HCT116 (cell line): Measurements from ENCODE around the gene RNF10. TPM values are rescaled to one million over a fixed set of nuclear protein-coding genes. Genes with fewer than 3 reads are reported as not detected.

Experiments
- ATAC-seq: fragments of 200-7000 bp; cut with Tn5 transposase; 2 replicates; pipeline ENCODE4 v1.9.1; 2020; ENCODE audit warnings: mild to moderate bottlenecking, moderate library complexity
- BruUV-seq: library from RNA; stranded (reverse); fragments of 400-500 nt; replicated peaks from 2 replicates; lab custom pipeline; 2021; lab: Mats Ljungman, UMichigan
- CTCF ChIA-PET: fragments of 300-600 bp; sonication (Branson Sonifier 250); formaldehyde crosslinking; loops from one replicate; lab custom pipeline; 2021; ENCODE audit warnings: antibody characterized with exemption; lab: Charles Lee
- POLR2A ChIA-PET: fragments of 300-600, 350-600 bp; sonication (Branson Sonifier 250); formaldehyde crosslinking; loops from one replicate; lab custom pipeline; 2021; ENCODE audit warnings: antibody characterized with exemption; lab: Charles Lee
- RAD21 ChIA-PET, 2 experiments: fragments of 300-600 bp; sonication (Branson Sonifier 250); formaldehyde crosslinking; loops; one replicate each; lab custom pipeline; 2023; ENCODE audit warnings: low total read pairs in 2 of 2; ENCODE audit not compliant: uncharacterized antibody in 2 of 2, unreplicated experiment in 2 of 2, low non-redundant PET in 1 of 2; lab: Charles Lee
- DNase-seq: peaks from one replicate; pipeline ENCODE4 v3.0.0-alpha.2; 2010; ENCODE audit warnings: low read depth, low spot score
- H2AFZ ChIP-seq: fragments of 200-600 bp; shearing (Covaris generic), sonication (generic); 2 replicates; pipeline ENCODE4 v1.6.1; 2017; ENCODE audit warnings: low read depth, mixed run types, mixed read lengths, antibody characterized with exemption, low read length; ENCODE audit not compliant: poor library complexity, severe bottlenecking
- H3K27ac ChIP-seq: 2 replicates; pipeline ENCODE4 v1.5.1; 2012; ENCODE audit warnings: low read depth, low read length
- H3K27me3 ChIP-seq: fragments of 200-600 bp; sonication (generic); 2 replicates; pipeline ENCODE4 v1.6.1; 2016; ENCODE audit warnings: mixed run types, low read length, mixed read lengths; ENCODE audit not compliant: insufficient read depth
- H3K36me3 ChIP-seq, 2 experiments: fragments of 200-500 bp in 1 of 2; fragments of 200-600 bp in 1 of 2; sonication (Bioruptor generic) in 1 of 2; sonication (generic) in 1 of 2; 2 replicates each; pipeline versions ENCODE4 v1.5.1 to v1.6.1; 2014 to 2016; ENCODE audit warnings: low read length in 2 of 2, inconsistent platforms in 1 of 2, mixed read lengths in 1 of 2, mixed run types in 1 of 2; ENCODE audit not compliant: insufficient read depth in 2 of 2, control insufficient read depth in 1 of 2
- H3K4me1 ChIP-seq, 2 experiments: fragments of 200-600 bp in 1 of 2; sonication (generic) in 1 of 2; 2 replicates each; pipeline versions ENCODE4 v1.5.1 to v1.6.1; 2012 to 2017; ENCODE audit warnings: low read length in 2 of 2, inconsistent platforms in 1 of 2, mild to moderate bottlenecking in 1 of 2, mixed read lengths in 1 of 2, mixed run types in 1 of 2, moderate library complexity in 1 of 2; ENCODE audit not compliant: insufficient read depth in 2 of 2, control insufficient read depth in 1 of 2
- H3K4me2 ChIP-seq: fragments of 200-600 bp; sonication (generic); 2 replicates; pipeline ENCODE4 v1.6.1; 2017; ENCODE audit warnings: mixed run types, low read length, mixed read lengths
- H3K4me3 ChIP-seq, 2 experiments: fragments of 200-600 bp in 1 of 2; sonication (generic) in 1 of 2; replicated peaks in 1 of 2; 2 replicates each; pipeline ENCODE4 v1.5.1; 2011 to 2016; ENCODE audit warnings: low read length in 2 of 2, control low read depth in 1 of 2, low read depth in 1 of 2, mild to moderate bottlenecking in 1 of 2, mixed read lengths in 1 of 2, mixed run types in 1 of 2
- H3K79me2 ChIP-seq: fragments of 200-600 bp; sonication (generic); 2 replicates; pipeline ENCODE4 v1.6.1; 2017; ENCODE audit warnings: mild to moderate bottlenecking, mixed run types, low read length, moderate library complexity, mixed read lengths; ENCODE audit not compliant: insufficient read depth
- H3K9ac ChIP-seq: fragments of 200-600 bp; sonication (generic); 2 replicates; pipeline ENCODE4 v1.6.1; 2016; ENCODE audit warnings: low read length, mixed read lengths
- H3K9me2 ChIP-seq: fragments of 200-600 bp; sonication (generic), shearing (Covaris generic); 2 replicates; pipeline ENCODE4 v1.6.1; 2017; ENCODE audit warnings: mixed run types, mild to moderate bottlenecking, moderate library complexity; ENCODE audit not compliant: insufficient read depth
- H3K9me3 ChIP-seq, 2 experiments: fragments of 200-500 bp in 1 of 2; fragments of 200-600 bp in 1 of 2; sonication (Bioruptor generic) in 1 of 2; sonication (generic) in 1 of 2; 2 replicates each; pipeline ENCODE4 v1.6.1; 2014 to 2017; ENCODE audit warnings: low read length in 2 of 2, mixed read lengths in 2 of 2, inconsistent platforms in 1 of 2, low read depth in 1 of 2, mild to moderate bottlenecking in 1 of 2, mixed run types in 1 of 2, moderate library complexity in 1 of 2; ENCODE audit not compliant: control insufficient read depth in 1 of 2, insufficient read depth in 1 of 2
- H4K20me1 ChIP-seq: fragments of 200-600 bp; sonication (generic), shearing (Covaris generic); 2 replicates; pipeline ENCODE4 v1.6.1; 2017; ENCODE audit warnings: mixed run types, mild to moderate bottlenecking, moderate library complexity; ENCODE audit not compliant: insufficient read depth
- CBX3 ChIP-seq: IDR thresholded peaks from 2 replicates; pipeline ENCODE4 v1.6.1; 2012; ENCODE audit warnings: low read depth
- CEBPB ChIP-seq: IDR thresholded peaks from 2 replicates; pipeline ENCODE4 v1.6.1; 2012; ENCODE audit warnings: low read depth
- CTCF ChIP-seq, 3 experiments: fragments of 200-600 bp in 1 of 3; sonication (generic) in 1 of 3; IDR thresholded peaks in 2 of 3; conservative IDR thresholded peaks in 1 of 3; 2 replicates each; pipeline ENCODE4 v1.5.1; 2012 to 2017; ENCODE audit warnings: low read depth in 2 of 3, low read length in 2 of 3, antibody characterized with exemption in 1 of 3, borderline replicate concordance in 1 of 3, control low read depth in 1 of 3, mild to moderate bottlenecking in 1 of 3, mixed read lengths in 1 of 3, mixed run types in 1 of 3, moderate library complexity in 1 of 3; ENCODE audit not compliant: insufficient read depth in 1 of 3
- ELF1 ChIP-seq: IDR thresholded peaks from 2 replicates; pipeline ENCODE4 v1.6.1; 2012; ENCODE audit warnings: low read depth, borderline replicate concordance
- POLR2A ChIP-seq: IDR thresholded peaks from 2 replicates; pipeline ENCODE4 v1.7.0; 2011; ENCODE audit warnings: borderline replicate concordance; ENCODE audit not compliant: insufficient read depth, insufficient read length; ENCODE audit errors: extremely low read depth
- SIN3A ChIP-seq: IDR thresholded peaks from 2 replicates; pipeline ENCODE4 v1.6.1; 2012; ENCODE audit warnings: low read depth
- SP1 ChIP-seq: IDR thresholded peaks from 2 replicates; pipeline ENCODE4 v1.6.1; 2012; ENCODE audit warnings: low read depth
- ZNF274 ChIP-seq: fragments of 200-500 bp; sonication (Bioruptor generic); IDR thresholded peaks from 2 replicates; pipeline ENCODE4 v1.6.1; 2014; ENCODE audit warnings: mild to moderate bottlenecking, low read depth, low read length, inconsistent platforms
- intact Hi-C: fragments of 100-400 bp; cut with micrococcal nuclease; formaldehyde crosslinking; loops from 2 replicates; pipeline ENCODE4 v1.10.0; 2022
- total RNA-seq: library from RNA; stranded (reverse); gene quantifications from one replicate; pipeline ENCODE4 v1.2.1, GENCODE V29; 2021; ENCODE audit not compliant: unreplicated experiment
- TF ChIP-seq, protein P1 (sequence below): IDR thresholded peaks from 2 replicates; pipeline ENCODE4 v1.6.1; 2012
- TF ChIP-seq, protein P2 (sequence below): IDR thresholded peaks from 2 replicates; pipeline ENCODE4 v1.6.1; 2012; ENCODE audit warnings: low read depth

Gene RNF10
- total RNA-seq, 1 experiment from 2014 or later = 141 TPM

DNA sequence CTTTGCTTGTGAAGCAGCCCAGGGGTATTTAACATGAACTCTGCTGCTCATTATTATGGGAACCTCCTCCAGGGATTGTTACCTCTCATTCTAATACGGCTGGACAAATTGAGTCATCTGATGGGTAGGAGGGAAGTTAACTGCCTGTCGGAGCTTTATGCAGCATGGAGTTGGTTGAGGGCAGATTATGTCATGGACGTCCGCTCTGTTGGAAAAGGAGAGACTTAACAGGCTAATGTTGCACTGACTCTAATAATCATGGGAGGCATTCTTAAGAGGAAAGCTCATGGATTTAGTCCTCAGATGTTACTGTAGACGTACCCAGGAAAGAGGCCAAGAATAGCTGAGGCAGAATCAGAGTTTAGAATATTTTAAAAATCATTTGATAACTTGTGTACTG, 37.1 kb downstream of the RNF10 start:
- Histone ChIP-seq H3K79me2 (peaks cover 11% of the 10 kb centered on the region; the same call in 1 of the 2 replicates), H3K4me3 (no peak overlapping the region), H3K4me1 (no peaks in the 10 kb centered on the region), H3K27me3 (no peaks in the 10 kb centered on the region), H3K27ac (no peak overlapping the region), H2AFZ (no peak overlapping the region), H3K36me3 (peaks cover 36 to 49% of the 10 kb centered on the region in 2 experiments), H4K20me1 (no peaks in the 10 kb centered on the region), H3K9me2 (no peaks in the 10 kb centered on the region), H3K9me3 (no peaks in the 10 kb centered on the region), H3K9ac (no peak overlapping the region), H3K4me2 (no peak overlapping the region)
- ATAC-seq (no peak), DNase-seq (no peak)
- intact Hi-C loops = no loop called here
- RAD21 ChIA-PET = no interaction called here
- TF ChIP-seq, protein P1, sequence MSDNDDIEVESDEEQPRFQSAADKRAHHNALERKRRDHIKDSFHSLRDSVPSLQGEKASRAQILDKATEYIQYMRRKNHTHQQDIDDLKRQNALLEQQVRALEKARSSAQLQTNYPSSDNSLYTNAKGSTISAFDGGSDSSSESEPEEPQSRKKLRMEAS = no peak
- TF ChIP-seq SP1 (no peak), ZNF274 (no peak), CEBPB (no peak), POLR2A (no peak), SIN3A (no peak), CTCF (IDR thresholded peaks at IDR 0.05 in 2 of 3, conservative IDR thresholded peaks at IDR 0.05 in 1 of 3; ENCODE audit: borderline replicate concordance in 1 of 3, insufficient read depth in 1 of 3, low read depth in 2 of 3, low read length in 2 of 3) (no peak), ELF1 (no peak), CBX3 (no peak)
- TF ChIP-seq, protein P2, sequence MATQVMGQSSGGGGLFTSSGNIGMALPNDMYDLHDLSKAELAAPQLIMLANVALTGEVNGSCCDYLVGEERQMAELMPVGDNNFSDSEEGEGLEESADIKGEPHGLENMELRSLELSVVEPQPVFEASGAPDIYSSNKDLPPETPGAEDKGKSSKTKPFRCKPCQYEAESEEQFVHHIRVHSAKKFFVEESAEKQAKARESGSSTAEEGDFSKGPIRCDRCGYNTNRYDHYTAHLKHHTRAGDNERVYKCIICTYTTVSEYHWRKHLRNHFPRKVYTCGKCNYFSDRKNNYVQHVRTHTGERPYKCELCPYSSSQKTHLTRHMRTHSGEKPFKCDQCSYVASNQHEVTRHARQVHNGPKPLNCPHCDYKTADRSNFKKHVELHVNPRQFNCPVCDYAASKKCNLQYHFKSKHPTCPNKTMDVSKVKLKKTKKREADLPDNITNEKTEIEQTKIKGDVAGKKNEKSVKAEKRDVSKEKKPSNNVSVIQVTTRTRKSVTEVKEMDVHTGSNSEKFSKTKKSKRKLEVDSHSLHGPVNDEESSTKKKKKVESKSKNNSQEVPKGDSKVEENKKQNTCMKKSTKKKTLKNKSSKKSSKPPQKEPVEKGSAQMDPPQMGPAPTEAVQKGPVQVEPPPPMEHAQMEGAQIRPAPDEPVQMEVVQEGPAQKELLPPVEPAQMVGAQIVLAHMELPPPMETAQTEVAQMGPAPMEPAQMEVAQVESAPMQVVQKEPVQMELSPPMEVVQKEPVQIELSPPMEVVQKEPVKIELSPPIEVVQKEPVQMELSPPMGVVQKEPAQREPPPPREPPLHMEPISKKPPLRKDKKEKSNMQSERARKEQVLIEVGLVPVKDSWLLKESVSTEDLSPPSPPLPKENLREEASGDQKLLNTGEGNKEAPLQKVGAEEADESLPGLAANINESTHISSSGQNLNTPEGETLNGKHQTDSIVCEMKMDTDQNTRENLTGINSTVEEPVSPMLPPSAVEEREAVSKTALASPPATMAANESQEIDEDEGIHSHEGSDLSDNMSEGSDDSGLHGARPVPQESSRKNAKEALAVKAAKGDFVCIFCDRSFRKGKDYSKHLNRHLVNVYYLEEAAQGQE = no peak
- no TSS peak for BruUV-seq
- POLR2A ChIA-PET = interaction anchor here (1.3 kb wide), 1 partner anchor 10 kb away, joined by 6 read pairs; the partner anchor contains the start of gene POP5
- CTCF ChIA-PET = interaction anchor here (1.3 kb wide), 2 partner anchors 10 to 11 kb away, joined by 3 read pairs; partner anchors contain the start of gene POP5
